ENCODE results near the gene UBE3A.

The UBE3A gene

GRCh38 chr15:25331860-25332259 lies 107.0 kb downstream of the UBE3A start:
- DNase-seq (ENCODE audit: low read depth, low spot score): no peak

GRCh38 chr15:25331404-25331803 lies 107.4 kb downstream of the UBE3A start:
- DNase-seq (ENCODE audit: low read depth, low spot score): no peak

- DNase-seq (ENCODE audit: low read depth, low spot score): no peak
Observed at GRCh38 chr15:25329696-25330095, 109.1 kb downstream of the UBE3A start.

GRCh38 chr15:25327686-25328085 lies 111.1 kb downstream of the UBE3A start:
- no peak for DNase-seq (ENCODE audit: low read depth, low spot score)

GRCh38 chr15:25325187-25325586 lies 113.6 kb downstream of the UBE3A start:
- no peak for DNase-seq (ENCODE audit: low read depth, low spot score)

- no peak for DNase-seq (ENCODE audit: low read depth, low spot score)
Observed at GRCh38 chr15:25323420-25323819, 115.4 kb downstream of the UBE3A start.

- DNase-seq (ENCODE audit: low read depth, low spot score): no peak
Observed at GRCh38 chr15:25287823-25288222, 151.0 kb downstream of the UBE3A start.
